GM23248 (cell line): ENCODE data around the gene SPRED3.
"Not testable (repeated sequence)": the region's sequence is repeated elsewhere in the genome, so short reads cannot be mapped to it uniquely, and the experiment has no call there.

Source experiments
- EZH2 ChIP-seq: fragments of 200-600 bp; sonication (generic); IDR thresholded peaks from 2 replicates; pipeline ENCODE4 v1.6.1; 2018; ENCODE audit warnings: antibody characterized with exemption, mild to moderate bottlenecking; ENCODE audit not compliant: insufficient read depth, poor library complexity, severe bottlenecking
- EZH2phosphoT487 ChIP-seq: fragments of 200-600 bp; sonication (generic); IDR thresholded peaks from 2 replicates; pipeline ENCODE4 v1.6.1; 2018; ENCODE audit warnings: antibody characterized with exemption, moderate library complexity, mild to moderate bottlenecking, low read depth; ENCODE audit not compliant: insufficient read depth

- not testable (repeated sequence) for TF ChIP-seq EZH2phosphoT487, EZH2
Observed at GRCh38 chr19:38411898-38412297, 23.4 kb downstream of the SPRED3 start.
